ENCODE data around the gene MEI4.

Gene MEI4

GRCh38 chr6:77879527-77879926 is 226.7 kb downstream of the MEI4 start:
- TF ChIP-seq Cebpa-rat (IDR thresholded peaks at IDR 0.05) = no peak
- Histone ChIP-seq H3K36me3 (no peaks in the 10 kb centered on the region), H3K9me3 (replicated peaks in 1 of 11) (no peaks in the 10 kb centered on the region), H3K27ac (no peak overlapping the region), H3K4me1 (no peaks in the 10 kb centered on the region), H3K9ac (no peak overlapping the region), H3K27me3 (no peaks in the 10 kb centered on the region), H3K4me3 (no peak overlapping the region), H3K4me2 (no peak overlapping the region), H4K20me1 (no peaks in the 10 kb centered on the region)

DNA sequence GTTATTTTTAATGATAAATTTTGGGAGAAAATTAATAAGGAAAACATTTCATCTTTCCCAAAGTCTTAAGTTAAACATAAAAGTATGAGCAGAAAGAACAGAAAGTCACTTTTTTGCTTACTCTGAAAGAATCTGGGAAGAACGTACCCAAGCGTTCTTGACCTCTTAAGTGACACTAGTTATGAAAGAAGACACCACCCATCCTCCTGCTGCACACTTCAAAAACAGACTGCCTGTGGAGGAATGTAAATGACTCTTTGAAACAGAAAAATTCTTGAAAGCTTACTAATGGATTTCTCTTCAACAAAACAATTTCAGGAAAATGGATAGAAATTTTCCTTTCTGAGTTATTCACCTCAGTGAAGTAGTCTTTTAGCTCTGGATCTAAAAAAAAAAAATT is 227.7 kb downstream of the MEI4 start:
- Histone ChIP-seq H3K9ac (no peak overlapping the region), H3K4me2 (no peak overlapping the region), H3K4me3 (no peak overlapping the region), H3K27ac (no peak overlapping the region), H3K4me1 (no peaks in the 10 kb centered on the region), H4K20me1 (no peaks in the 10 kb centered on the region), H3K9me3 (replicated peaks in 1 of 11) (no peaks in the 10 kb centered on the region), H3K36me3 (no peaks in the 10 kb centered on the region), H3K27me3 (no peaks in the 10 kb centered on the region)
- no peak for TF ChIP-seq Cebpa-rat (IDR thresholded peaks at IDR 0.05)

DNA sequence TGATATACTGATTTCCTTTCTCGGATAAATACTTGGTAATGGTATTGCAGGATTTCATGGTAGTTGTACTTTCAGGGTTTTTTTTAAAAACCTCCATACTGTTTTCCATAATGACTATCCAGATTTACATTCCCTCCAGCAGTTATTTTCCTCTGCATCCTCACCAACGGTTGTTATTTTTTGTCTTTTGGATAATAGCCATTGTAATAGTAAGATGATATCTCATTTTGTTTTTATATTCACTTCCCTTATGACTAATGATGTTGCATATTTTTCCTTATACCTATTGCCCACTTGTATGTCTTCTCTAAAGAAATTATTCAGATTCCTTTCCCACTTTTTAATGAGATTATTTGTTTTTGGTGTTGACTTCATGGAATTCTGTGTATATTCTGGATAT is 231.0 kb downstream of the MEI4 start:
- Histone ChIP-seq H3K9ac (no peak overlapping the region), H3K4me1 (no peaks in the 10 kb centered on the region), H3K36me3 (no peaks in the 10 kb centered on the region), H3K9me3 (replicated peaks in 1 of 11) (peaks cover 0 to 7% (median 6%) of the 10 kb centered on the region in 11 experiments; a peak in 12 of 22 replicates), H3K27ac (no peak overlapping the region), H4K20me1 (no peaks in the 10 kb centered on the region), H3K27me3 (no peaks in the 10 kb centered on the region), H3K4me2 (no peak overlapping the region), H3K4me3 (no peak overlapping the region)
- TF ChIP-seq Cebpa-rat (IDR thresholded peaks at IDR 0.05) = no peak

GRCh38 chr6:77893391-77893790 is 240.6 kb downstream of the MEI4 start:
- H3K27ac ChIP-seq = no peak overlapping the region
- H3K4me2 ChIP-seq = no peak overlapping the region
- TF ChIP-seq Cebpa-rat (IDR thresholded peaks at IDR 0.05) = no peak
- no peaks in the 10 kb centered on the region for H3K4me1 ChIP-seq
- H3K36me3 ChIP-seq = no peaks in the 10 kb centered on the region
- H3K9me3 ChIP-seq (replicated peaks in 1 of 11) = peaks cover 23 to 39% (median 33%) of the 10 kb centered on the region in 11 experiments
- H3K27me3 ChIP-seq = no peaks in the 10 kb centered on the region
- no peak overlapping the region for H3K9ac ChIP-seq
- H3K4me3 ChIP-seq = no peak overlapping the region
- no peaks in the 10 kb centered on the region for H4K20me1 ChIP-seq

GRCh38 chr6:77906070-77906469 is 253.2 kb downstream of the MEI4 start:
- Histone ChIP-seq H3K4me2 (no peak overlapping the region), H3K9me3 (replicated peaks in 1 of 11) (peaks cover 0 to 12% (median 0%) of the 10 kb centered on the region in 11 experiments; a peak in 4 of 22 replicates), H3K9ac (no peak overlapping the region), H3K36me3 (no peaks in the 10 kb centered on the region), H3K4me1 (no peaks in the 10 kb centered on the region), H3K27ac (no peak overlapping the region), H3K27me3 (no peaks in the 10 kb centered on the region), H3K4me3 (no peak overlapping the region), H4K20me1 (no peaks in the 10 kb centered on the region)
- TF ChIP-seq Cebpa-rat (IDR thresholded peaks at IDR 0.05) = no peak

DNA sequence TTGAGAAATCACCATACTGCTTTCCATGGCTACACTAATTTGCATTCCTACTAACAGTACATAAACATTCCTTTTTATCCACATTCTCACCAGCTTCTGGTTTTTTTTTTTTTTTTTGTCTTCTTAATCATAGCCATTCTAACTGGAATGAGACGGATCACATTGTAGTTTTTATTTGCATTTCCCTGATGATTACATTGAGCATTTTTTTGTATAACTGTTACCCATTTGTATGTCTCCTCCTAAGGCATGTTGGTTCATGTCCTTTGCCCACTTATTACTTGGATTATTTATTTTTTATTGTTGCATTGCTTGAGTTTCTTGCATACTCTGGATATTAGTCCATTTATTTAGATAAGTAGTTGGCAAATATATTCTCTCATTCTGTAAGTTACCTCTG is 258.0 kb downstream of the MEI4 start:
- Histone ChIP-seq H3K27ac (no peak overlapping the region), H3K9ac (no peak overlapping the region), H3K4me2 (no peak overlapping the region), H3K4me3 (no peak overlapping the region), H3K9me3 (replicated peaks in 1 of 11) (peaks cover 0 to 24% (median 4%) of the 10 kb centered on the region in 11 experiments; a peak in 7 of 22 replicates), H3K27me3 (no peaks in the 10 kb centered on the region), H3K4me1 (no peaks in the 10 kb centered on the region), H4K20me1 (no peaks in the 10 kb centered on the region), H3K36me3 (no peaks in the 10 kb centered on the region)
- TF ChIP-seq Cebpa-rat (IDR thresholded peaks at IDR 0.05) = no peak

DNA sequence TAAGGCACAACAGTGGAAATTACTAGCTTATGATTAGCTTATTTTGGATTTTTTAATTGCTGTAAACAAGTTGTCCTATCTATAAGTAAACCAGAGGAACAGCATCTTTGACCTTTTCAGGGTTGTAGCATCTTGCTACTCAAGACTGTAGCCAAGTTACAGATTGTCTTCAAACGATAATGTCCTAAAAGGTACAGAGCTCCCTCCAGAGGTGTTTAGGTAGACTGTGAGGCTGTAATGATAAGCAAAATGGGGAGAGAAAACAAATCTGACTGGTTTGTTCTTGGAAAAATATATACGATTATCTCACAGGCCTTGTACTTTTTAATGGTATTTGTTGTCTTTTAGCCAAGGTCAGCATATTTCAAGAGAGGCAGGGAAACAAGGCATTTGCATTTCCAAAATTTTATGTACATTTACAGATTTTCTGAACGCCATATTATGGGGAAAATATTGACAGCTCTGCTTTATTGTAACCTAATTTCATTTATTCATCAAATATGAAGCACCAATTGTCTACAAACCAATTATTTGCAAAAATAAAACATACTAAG is 273.4 kb downstream of the MEI4 start:
- Histone ChIP-seq H3K9me3 (replicated peaks in 1 of 11) (no peaks in the 10 kb centered on the region), H3K9ac (no peak overlapping the region), H3K27ac (no peak overlapping the region), H4K20me1 (no peaks in the 10 kb centered on the region), H3K36me3 (no peaks in the 10 kb centered on the region), H3K4me3 (no peak overlapping the region), H3K27me3 (no peaks in the 10 kb centered on the region), H3K4me2 (no peak overlapping the region), H3K4me1 (no peaks in the 10 kb centered on the region)
- TF ChIP-seq Cebpa-rat (IDR thresholded peaks at IDR 0.05) = no peak

GRCh38 chr6:77930382-77930781 is 277.5 kb downstream of the MEI4 start:
- Histone ChIP-seq H3K27ac (no peak overlapping the region), H3K9me3 (replicated peaks in 1 of 11) (no peaks in the 10 kb centered on the region), H3K9ac (no peak overlapping the region), H3K27me3 (no peaks in the 10 kb centered on the region), H3K4me2 (no peak overlapping the region), H3K4me1 (peaks cover 0 to 2% (median 0%) of the 10 kb centered on the region in 10 experiments; a peak in 3 of 20 replicates), H3K36me3 (no peaks in the 10 kb centered on the region), H3K4me3 (no peak overlapping the region), H4K20me1 (no peaks in the 10 kb centered on the region)
- TF ChIP-seq Cebpa-rat (IDR thresholded peaks at IDR 0.05) = no peak

DNA sequence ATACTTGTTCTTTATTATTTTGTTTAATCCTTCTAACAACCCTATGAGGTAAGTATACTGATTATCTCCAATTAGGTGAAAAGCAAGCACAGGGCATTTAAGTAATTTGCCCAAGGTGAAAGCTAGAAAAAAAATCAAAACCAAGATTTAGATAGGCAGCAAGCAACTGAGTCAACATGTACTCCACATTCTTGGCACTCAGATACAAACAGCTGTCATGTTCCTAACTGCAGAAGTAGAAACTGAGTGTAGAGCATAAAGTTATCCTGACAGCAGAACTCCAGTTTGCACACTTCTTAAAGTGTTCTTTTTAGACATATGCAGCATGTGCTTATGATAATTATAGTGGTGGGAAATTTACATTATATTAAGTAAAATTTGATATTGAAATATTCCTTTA is 278.1 kb downstream of the MEI4 start:
- H3K9ac ChIP-seq = no peak overlapping the region
- H4K20me1 ChIP-seq = no peaks in the 10 kb centered on the region
- TF ChIP-seq Cebpa-rat (IDR thresholded peaks at IDR 0.05) = no peak
- H3K4me3 ChIP-seq = no peak overlapping the region
- no peaks in the 10 kb centered on the region for H3K9me3 ChIP-seq (replicated peaks in 1 of 11)
- peaks cover 0 to 8% (median 0%) of the 10 kb centered on the region in 10 experiments; a peak in 4 of 20 replicates for H3K4me1 ChIP-seq
- no peaks in the 10 kb centered on the region for H3K36me3 ChIP-seq
- no peak overlapping the region for H3K4me2 ChIP-seq
- no peaks in the 10 kb centered on the region for H3K27me3 ChIP-seq
- H3K27ac ChIP-seq = no peak overlapping the region

DNA sequence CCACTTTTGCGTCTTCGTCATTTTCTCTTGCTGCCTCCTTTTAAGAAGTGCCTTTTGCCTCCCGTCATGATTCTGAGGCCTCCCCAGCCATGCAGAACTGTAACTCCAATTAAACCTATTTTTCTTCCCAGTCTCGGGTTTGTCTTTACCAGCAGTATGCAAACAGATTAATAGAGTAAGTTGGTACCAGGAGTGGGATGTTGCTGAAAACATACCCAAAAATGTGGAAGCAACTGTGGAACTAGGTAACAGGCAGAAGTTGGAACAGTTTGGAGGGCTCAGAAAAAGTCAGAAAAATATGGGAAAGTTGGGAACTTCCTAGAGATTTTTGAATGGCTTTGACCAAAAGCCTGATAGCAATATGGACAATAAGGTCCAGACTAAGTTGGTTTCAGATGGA is 309.2 kb downstream of the MEI4 start:
- Histone ChIP-seq H3K4me3 (no peak overlapping the region), H3K4me2 (no peak overlapping the region), H3K36me3 (no peaks in the 10 kb centered on the region), H3K9ac (no peak overlapping the region), H3K4me1 (peaks cover 0 to 14% (median 0%) of the 10 kb centered on the region in 10 experiments; a peak in 4 of 20 replicates), H3K27me3 (no peaks in the 10 kb centered on the region), H4K20me1 (no peaks in the 10 kb centered on the region), H3K27ac (no peak overlapping the region), H3K9me3 (replicated peaks in 1 of 11) (peaks cover 19 to 34% (median 26%) of the 10 kb centered on the region in 11 experiments)
- no peak for TF ChIP-seq Cebpa-rat (IDR thresholded peaks at IDR 0.05)

Data from BLaER1 treated with 17β-estradiol and CSF1 and Interleukin-3, amounts not matched to agents 10 nM and 100 nM (cell line).